Smooth muscle cell (in vitro differentiated cells): ENCODE data around the gene MED7. TPM values are rescaled to one million over a fixed set of nuclear protein-coding genes. Genes with fewer than 3 reads are reported as not detected.

Experiments
- DNase-seq: peaks from one replicate; lab custom pipeline; 2025; ENCODE audit not compliant: unreplicated experiment; lab: John Stamatoyannopoulos, UW
- H2AFZ ChIP-seq: fragments of 200-600 bp; sonication (generic); 2 replicates; pipeline ENCODE4 v1.6.0; 2016; ENCODE audit warnings: antibody characterized with exemption, low read depth, mild to moderate bottlenecking
- H3F3A ChIP-seq: fragments of 200-600 bp; sonication (generic); 2 replicates; pipeline ENCODE4 v1.6.0; 2017; ENCODE audit warnings: antibody characterized with exemption, low read depth
- H3K27ac ChIP-seq: fragments of 200-600 bp; sonication (generic); 2 replicates; pipeline ENCODE4 v1.5.1; 2016; ENCODE audit warnings: low read depth, mild to moderate bottlenecking
- H3K27me3 ChIP-seq: fragments of 200-600 bp; sonication (generic); 2 replicates; pipeline ENCODE4 v1.6.1; 2016; ENCODE audit warnings: low read depth, mild to moderate bottlenecking
- H3K36me3 ChIP-seq: fragments of 200-600 bp; sonication (generic); 2 replicates; pipeline ENCODE4 v1.5.1; 2016; ENCODE audit warnings: low read depth
- H3K4me1 ChIP-seq: fragments of 200-600 bp; sonication (generic); 2 replicates; pipeline ENCODE4 v1.5.1; 2016; ENCODE audit warnings: low read depth
- H3K4me2 ChIP-seq: fragments of 200-600 bp; sonication (generic); 2 replicates; pipeline ENCODE4 v1.6.0; 2016; ENCODE audit warnings: mild to moderate bottlenecking
- H3K4me3 ChIP-seq: fragments of 200-600 bp; sonication (generic); 2 replicates; pipeline ENCODE4 v1.5.1; 2016; ENCODE audit warnings: mild to moderate bottlenecking
- H3K79me2 ChIP-seq: fragments of 200-600 bp; sonication (generic); 2 replicates; pipeline ENCODE4 v1.6.0; 2016; ENCODE audit warnings: low read depth, mild to moderate bottlenecking
- H3K9ac ChIP-seq: fragments of 200-600 bp; sonication (generic); 2 replicates; pipeline ENCODE4 v1.6.0; 2016; ENCODE audit warnings: low read depth
- H3K9me3 ChIP-seq: fragments of 200-600 bp; sonication (generic); replicated peaks from 2 replicates; pipeline ENCODE4 v1.5.1; 2016; ENCODE audit warnings: low read depth
- H4K20me1 ChIP-seq: fragments of 200-600 bp; sonication (generic); 2 replicates; pipeline ENCODE4 v1.6.0; 2016; ENCODE audit warnings: low read depth
- CTCF ChIP-seq: fragments of 200-600 bp; sonication (generic); IDR thresholded peaks from 2 replicates; pipeline ENCODE4 v1.5.1; 2017; ENCODE audit warnings: borderline replicate concordance, mild to moderate bottlenecking, antibody characterized with exemption; ENCODE audit not compliant: insufficient read depth, poor library complexity, severe bottlenecking
- WGBS: methylation state at CpG from one replicate; pipeline ENCODE4 v1.1.7; 2016; ENCODE audit warnings: low lambda C conversion rate; 5-methylcytosine and 5-hydroxymethylcytosine counted together
- polyA plus RNA-seq: library from polyadenylated mRNA; unstranded; fragments of >200 nt; fragmentation: Nextera tagmentation; extraction: Ambion mirVana; gene quantifications from 2 replicates; pipeline ENCODE4 v1.2.1, GENCODE V29; 2016
- total RNA-seq: library from RNA; depleted of rRNA; stranded (reverse); fragments of >200 nt; gene quantifications from 2 replicates; pipeline ENCODE4 v1.2.3, GENCODE V29; 2014

Gene MED7
- total and polyA plus RNA-seq, 2 experiments from 2014 or later = 9.3 to 12.7 TPM

GRCh38 chr5:157182143-157182757 lies 39.6 kb upstream of the MED7 start:
- H3K27ac ChIP-seq = no peak overlapping the region
- no peaks in the 10 kb centered on the region for H3F3A ChIP-seq
- no peak overlapping the region for H3K4me2 ChIP-seq
- TF ChIP-seq CTCF = no peak
- no peaks in the 10 kb centered on the region for H4K20me1 ChIP-seq
- no peaks in the 10 kb centered on the region for H3K36me3 ChIP-seq
- H3K79me2 ChIP-seq = no peaks in the 10 kb centered on the region
- H3K4me1 ChIP-seq = no peaks in the 10 kb centered on the region
- no peak overlapping the region for H3K4me3 ChIP-seq
- WGBS = 86% methylated on average over 3 of the region's 3 CpGs
- H2AFZ ChIP-seq = no peak overlapping the region
- no peak overlapping the region for H3K9ac ChIP-seq
- peaks cover 27% of the 10 kb centered on the region for H3K27me3 ChIP-seq
- no peak for DNase-seq
- no peaks in the 10 kb centered on the region for H3K9me3 ChIP-seq

- Histone ChIP-seq H4K20me1 (no peaks in the 10 kb centered on the region), H2AFZ (peak within 1 kb of the TSS; percentile 30), H3K4me2 (no peak within 1 kb of the TSS), H3K9ac (no peak within 1 kb of the TSS), H3K9me3 (no peaks in the 10 kb centered on the region), H3K27ac (no peak within 1 kb of the TSS), H3K4me3 (no peak within 1 kb of the TSS), H3K79me2 (no peaks in the 10 kb centered on the region), H3K36me3 (no peaks in the 10 kb centered on the region), H3K4me1 (no peaks in the 10 kb centered on the region), H3F3A (no peaks in the 10 kb centered on the region), H3K27me3 (peaks cover 21% of the 10 kb centered on the region)
- 78% methylated on average over 8 of the region's 8 CpGs for WGBS
- no peak for TF ChIP-seq CTCF
- no peak for DNase-seq
Measured at GRCh38 chr5:157180374-157181264, 38.0 kb upstream of the MED7 start, which contains the start of gene ITK. TSS of gene ITK (plus strand) at chr5:157180840. CDS start at chr5:157180978, 138 bp downstream.

- Histone ChIP-seq H3K9ac (no peak overlapping the region), H3K79me2 (no peaks in the 10 kb centered on the region), H3K4me2 (no peak overlapping the region), H3F3A (no peaks in the 10 kb centered on the region), H3K27me3 (peaks cover 21% of the 10 kb centered on the region), H3K36me3 (no peaks in the 10 kb centered on the region), H3K4me1 (no peaks in the 10 kb centered on the region), H4K20me1 (no peaks in the 10 kb centered on the region), H2AFZ (no peak overlapping the region), H3K4me3 (no peak overlapping the region), H3K9me3 (no peaks in the 10 kb centered on the region), H3K27ac (no peak overlapping the region)
- 96% methylated on average over 3 of the region's 3 CpGs for WGBS
- no peak for DNase-seq
- no peak for TF ChIP-seq CTCF
Measured at GRCh38 chr5:157178966-157179365, 36.3 kb upstream of the MED7 start.
